B cell (primary cell): ENCODE measurements around the gene DLK2. TPM values are rescaled to one million over a fixed set of nuclear protein-coding genes. Genes with fewer than 3 reads are reported as not detected.

ENCODE experiments used
- ATAC-seq: fragments of 200-7000 bp; cut with Tn5 transposase; one replicate; pipeline ENCODE4 v1.10.0; 2021; ENCODE audit warnings: low read depth, mild to moderate bottlenecking, moderate number of reproducible peaks, moderate library complexity
- CTCF ChIA-PET: fragments of 350-600 bp; sonication (Branson Sonifier 250); formaldehyde crosslinking; loops from one replicate; lab custom pipeline; 2021; ENCODE audit warnings: antibody characterized with exemption, inconsistent platforms; lab: Charles Lee
- POLR2A ChIA-PET: fragments of 350-600 bp; sonication (Branson Sonifier 250); formaldehyde crosslinking; loops from one replicate; lab custom pipeline; 2021; ENCODE audit warnings: antibody characterized with exemption; lab: Charles Lee
- DNase-seq: peaks from one replicate; pipeline ENCODE4 v3.0.0; 2013
- H2AFZ ChIP-seq: 2 replicates; pipeline ENCODE4 v1.6.1; 2012; ENCODE audit warnings: mild to moderate bottlenecking, low read depth, low read length; ENCODE audit not compliant: insufficient read depth, poor library complexity, severe bottlenecking
- H3K27ac ChIP-seq, 2 donors: 1 replicate in 1 of 2; 2 replicates in 1 of 2; pipeline ENCODE4 v1.5.1; 2012 to 2013; ENCODE audit warnings: low read length in 2 of 2, mild to moderate bottlenecking in 2 of 2, moderate library complexity in 1 of 2
- H3K27me3 ChIP-seq, 4 experiments: fragments of 200-600 bp in 1 of 4; sonication (generic) in 1 of 4; replicated peaks in 1 of 4; 1 replicate in 2 of 4; 2 replicates in 2 of 4; pipeline versions ENCODE4 v1.6.1 to v1.7.0; 2013 to 2016; ENCODE audit warnings: low read length in 3 of 4, mild to moderate bottlenecking in 2 of 4, mixed read lengths in 1 of 4, moderate library complexity in 1 of 4; ENCODE audit not compliant: insufficient read depth in 4 of 4, control insufficient read depth in 3 of 4; ENCODE audit errors: control extremely low read depth in 1 of 4
- H3K36me3 ChIP-seq, 2 experiments: replicated peaks in 1 of 2; 1 replicate in 1 of 2; 2 replicates in 1 of 2; pipeline versions ENCODE4 v1.6.1 to v1.7.1; 2013; ENCODE audit warnings: low read length in 1 of 2; ENCODE audit not compliant: insufficient read depth in 2 of 2, control insufficient read depth in 1 of 2; ENCODE audit errors: control extremely low read depth in 1 of 2, extremely low read depth in 1 of 2
- H3K4me1 ChIP-seq, 2 donors: fragments of 200-600 bp in 1 of 2; sonication (generic) in 1 of 2; 1 replicate in 1 of 2; 2 replicates in 1 of 2; pipeline versions ENCODE4 v1.5.1 to v1.6.1; 2013 to 2017; ENCODE audit warnings: low read length in 2 of 2; ENCODE audit not compliant: control insufficient read depth in 2 of 2, insufficient read depth in 2 of 2
- H3K4me2 ChIP-seq: replicated peaks from 2 replicates; pipeline ENCODE3; 2012; ENCODE audit warnings: mild to moderate bottlenecking, low read depth, low read length; ENCODE audit not compliant: poor library complexity, severe bottlenecking
- H3K4me3 ChIP-seq, 5 experiments: fragments of 200-600 bp in 1 of 5; sonication (generic) in 1 of 5; 1 replicate in 3 of 5; 2 replicates in 2 of 5; pipeline versions ENCODE4 v1.5.1 to v1.7.0; 2011 to 2016; ENCODE audit warnings: low read length in 4 of 5, mild to moderate bottlenecking in 4 of 5, low read depth in 2 of 5, control low read depth in 1 of 5, moderate library complexity in 1 of 5; ENCODE audit not compliant: insufficient read depth in 1 of 5; ENCODE audit errors: control extremely low read depth in 1 of 5, extremely low read depth in 1 of 5
- H3K79me2 ChIP-seq: fragments of 200-600 bp; sonication (generic); one replicate; pipeline ENCODE4 v1.6.0; 2016; ENCODE audit warnings: low read length; ENCODE audit not compliant: control insufficient read depth, insufficient read depth
- H3K9ac ChIP-seq: fragments of 200-600 bp; sonication (generic); 2 replicates; pipeline ENCODE4 v1.6.1; 2017; ENCODE audit warnings: mild to moderate bottlenecking, low read length, moderate library complexity
- H3K9me3 ChIP-seq, 3 donors: one replicate each; pipeline versions ENCODE4 v1.6.1 to v1.7.1; 2013; ENCODE audit warnings: low read length in 2 of 3; ENCODE audit not compliant: control insufficient read depth in 2 of 3, insufficient read depth in 1 of 3; ENCODE audit errors: control extremely low read depth in 1 of 3
- H4K20me1 ChIP-seq: 2 replicates; pipeline ENCODE4 v1.6.0; 2012; ENCODE audit warnings: mild to moderate bottlenecking, low read length; ENCODE audit not compliant: insufficient read depth, control insufficient read depth, poor library complexity, severe bottlenecking
- H3K27ac Mint-ChIP-seq: one replicate; pipeline ENCODE4 v1.8.0; 2021; ENCODE audit warnings: mixed read lengths
- H3K27me3 Mint-ChIP-seq: one replicate; pipeline ENCODE4 v1.8.0; 2021; ENCODE audit warnings: mixed read lengths
- H3K4me1 Mint-ChIP-seq: one replicate; pipeline ENCODE4 v1.8.0; 2021; ENCODE audit warnings: mixed read lengths
- H3K4me3 Mint-ChIP-seq: one replicate; pipeline ENCODE4 v1.8.0; 2021; ENCODE audit warnings: mixed read lengths
- H3K9me3 Mint-ChIP-seq: one replicate; pipeline ENCODE4 v1.8.0; 2022; ENCODE audit warnings: mixed read lengths; ENCODE audit not compliant: insufficient read depth
- EZH2 ChIP-seq: IDR thresholded peaks from 2 replicates; pipeline ENCODE4 v1.6.1; 2012; ENCODE audit warnings: borderline replicate concordance, low read depth, mild to moderate bottlenecking, moderate library complexity, low read length; ENCODE audit not compliant: insufficient read depth, poor library complexity, severe bottlenecking
- WGBS: methylation state at CpG from one replicate; pipeline ENCODE4 v1.1.5; 2013; ENCODE audit warnings: missing lambda C conversion rate; ENCODE audit not compliant: insufficient coverage; 5-methylcytosine and 5-hydroxymethylcytosine counted together
- intact Hi-C: fragments of 100-400 bp; cut with micrococcal nuclease; formaldehyde crosslinking; loops from one replicate; pipeline ENCODE4 v1.10.0; 2022
- polyA plus RNA-seq: library from polyadenylated mRNA; depleted of rRNA; stranded (reverse); fragments of >200 nt; gene quantifications from 2 replicates; pipeline ENCODE4 v1.2.3, GENCODE V29; 2012
- total RNA-seq, 2 donors: library from RNA; stranded (reverse); fragments of 120-200 nt in 1 of 2; gene quantifications; 1 replicate in 1 of 2; 2 replicates in 1 of 2; pipeline versions ENCODE4 v1.2.3 to v1.2.4, GENCODE V29; 2013 to 2022
- TF ChIP-seq, protein P1 (sequence below): fragments of 200-600 bp; IDR thresholded peaks from one replicate; pipeline ENCODE4 v1.8.0; 2022; ENCODE audit warnings: antibody characterized with exemption, mild to moderate bottlenecking

The DLK2 gene
- total and polyA plus RNA-seq, 2 donors (not counting 1 experiment from before 2014, with no cell fraction given): 0.34 TPM; not detected in 1

DNA sequence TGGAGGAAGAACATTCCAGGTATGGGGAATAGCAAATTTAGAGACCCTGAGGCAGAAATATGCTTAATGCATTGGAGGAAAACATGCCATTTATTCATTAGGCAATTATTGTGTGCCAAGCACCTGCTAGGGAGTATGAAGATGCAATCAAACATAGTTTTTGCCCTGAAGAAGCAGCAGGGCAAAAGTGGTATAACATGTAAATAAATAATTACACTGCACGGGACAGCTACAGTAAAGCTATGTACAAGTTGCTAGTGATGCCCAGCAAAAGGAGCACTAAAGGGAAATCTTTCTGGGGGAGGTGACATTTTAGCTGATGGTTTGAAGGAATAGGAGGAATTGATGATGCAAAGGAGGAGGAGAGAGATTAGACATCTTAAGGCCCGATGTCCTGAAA is 21.4 kb upstream of the DLK2 start:
- Histone ChIP-seq H3K4me1 (peaks cover 14 to 22% of the 10 kb centered on the region in 2 donors), H2AFZ (peak overlapping the region; percentile 87), H3K9ac (peak overlapping the region; percentile 95), H3K4me2 (peak overlapping the region; percentile 80), H4K20me1 (no peaks in the 10 kb centered on the region), H3K4me3 (peak overlapping the region; percentile 26 to 81 (median 71)), H3K79me2 (peaks cover 61% of the 10 kb centered on the region), H3K27ac (peak overlapping the region; percentile 79 to 97), H3K36me3 (no peaks in the 10 kb centered on the region), H3K9me3 (no peaks in the 10 kb centered on the region), H3K27me3 (no peaks in the 10 kb centered on the region)
- intact Hi-C loops: loop anchor here (1.0 to 2.0 kb wide), 8 partner anchors 22 to 305 kb away; partner anchors contain the start of genes ABCC10, CUL9, DLK2 and LRRC73
- ChIA-PET CTCF (interaction anchor here (0.7 to 1.6 kb wide), 4 partner anchors 29 to 302 kb away, joined by 3 to 7 read pairs (median 5); no protein-coding TSS in a partner anchor), POLR2A (interaction anchor here (0.6 to 1.0 kb wide), 8 partner anchors 18 to 731 kb away, joined by 3 to 9 read pairs (median 5); partner anchors contain the start of gene TBCC)
- Mint-ChIP-seq H3K4me3 (peak overlapping the region; percentile 96), H3K9me3 (no peaks in the 10 kb centered on the region), H3K27me3 (no peaks in the 10 kb centered on the region), H3K4me1 (peaks cover 36% of the 10 kb centered on the region), H3K27ac (peak overlapping the region; percentile 98)
- no peak for DNase-seq
- 70% methylated on average over 1 of the region's 2 CpGs for WGBS
- TF ChIP-seq EZH2: no peak
- TF ChIP-seq, protein P1, sequence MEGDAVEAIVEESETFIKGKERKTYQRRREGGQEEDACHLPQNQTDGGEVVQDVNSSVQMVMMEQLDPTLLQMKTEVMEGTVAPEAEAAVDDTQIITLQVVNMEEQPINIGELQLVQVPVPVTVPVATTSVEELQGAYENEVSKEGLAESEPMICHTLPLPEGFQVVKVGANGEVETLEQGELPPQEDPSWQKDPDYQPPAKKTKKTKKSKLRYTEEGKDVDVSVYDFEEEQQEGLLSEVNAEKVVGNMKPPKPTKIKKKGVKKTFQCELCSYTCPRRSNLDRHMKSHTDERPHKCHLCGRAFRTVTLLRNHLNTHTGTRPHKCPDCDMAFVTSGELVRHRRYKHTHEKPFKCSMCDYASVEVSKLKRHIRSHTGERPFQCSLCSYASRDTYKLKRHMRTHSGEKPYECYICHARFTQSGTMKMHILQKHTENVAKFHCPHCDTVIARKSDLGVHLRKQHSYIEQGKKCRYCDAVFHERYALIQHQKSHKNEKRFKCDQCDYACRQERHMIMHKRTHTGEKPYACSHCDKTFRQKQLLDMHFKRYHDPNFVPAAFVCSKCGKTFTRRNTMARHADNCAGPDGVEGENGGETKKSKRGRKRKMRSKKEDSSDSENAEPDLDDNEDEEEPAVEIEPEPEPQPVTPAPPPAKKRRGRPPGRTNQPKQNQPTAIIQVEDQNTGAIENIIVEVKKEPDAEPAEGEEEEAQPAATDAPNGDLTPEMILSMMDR: no peak
- no peak for ATAC-seq

DNA sequence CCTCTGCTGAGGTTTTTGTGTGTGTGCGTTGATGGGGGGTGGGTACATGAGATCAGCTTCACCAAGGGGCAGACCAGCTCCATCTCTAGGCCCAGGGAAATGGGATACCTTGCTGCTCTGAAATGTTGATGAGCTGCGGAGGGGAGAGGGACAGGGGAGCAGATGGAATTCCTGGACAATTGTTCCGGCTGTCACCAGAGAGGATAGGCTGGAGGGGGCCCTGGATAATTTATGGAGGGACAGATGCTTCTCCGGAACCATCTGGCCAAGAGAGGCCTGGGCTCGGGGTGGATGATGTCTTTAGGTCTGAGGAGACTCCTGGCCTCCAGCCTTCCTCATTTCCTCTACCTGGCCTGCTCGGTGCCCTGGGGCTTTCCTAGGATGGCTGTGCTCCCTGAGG is 20.2 kb upstream of the DLK2 start:
- Histone ChIP-seq H3K36me3 (no peaks in the 10 kb centered on the region), H3K4me3 (no peak overlapping the region), H4K20me1 (no peaks in the 10 kb centered on the region), H3K4me2 (no peak overlapping the region), H2AFZ (no peak overlapping the region), H3K4me1 (peaks cover 14 to 22% of the 10 kb centered on the region in 2 donors), H3K27me3 (no peaks in the 10 kb centered on the region), H3K9ac (no peak overlapping the region), H3K9me3 (no peaks in the 10 kb centered on the region), H3K27ac (no peak overlapping the region), H3K79me2 (peaks cover 50% of the 10 kb centered on the region)
- H3K4me3 Mint-ChIP-seq: no peak overlapping the region
- ATAC-seq (no peak), DNase-seq (no peak)
- TF ChIP-seq EZH2: no peak
- TF ChIP-seq, protein P1: no peak
- WGBS: 92% methylated on average over 6 of the region's 6 CpGs
- H3K27me3 Mint-ChIP-seq: peaks cover 4% of the 10 kb centered on the region
- ChIA-PET POLR2A (no interaction called here), CTCF (interaction anchor here (0.6 to 1.3 kb wide), 3 partner anchors 18 to 593 kb away, joined by 3 to 4 read pairs (median 4); no protein-coding TSS in a partner anchor)
- intact Hi-C loops: no loop called here
- peaks cover 34% of the 10 kb centered on the region for H3K4me1 Mint-ChIP-seq
- H3K27ac Mint-ChIP-seq: no peak overlapping the region
- no peaks in the 10 kb centered on the region for H3K9me3 Mint-ChIP-seq
